ENCODE measurements around the gene CECR2. TPM values are rescaled to one million over a fixed set of nuclear protein-coding genes. Genes with fewer than 3 reads are reported as not detected.

The CECR2 gene
- total RNA-seq, 6 experiments from 2014 or later: not detected

DNA sequence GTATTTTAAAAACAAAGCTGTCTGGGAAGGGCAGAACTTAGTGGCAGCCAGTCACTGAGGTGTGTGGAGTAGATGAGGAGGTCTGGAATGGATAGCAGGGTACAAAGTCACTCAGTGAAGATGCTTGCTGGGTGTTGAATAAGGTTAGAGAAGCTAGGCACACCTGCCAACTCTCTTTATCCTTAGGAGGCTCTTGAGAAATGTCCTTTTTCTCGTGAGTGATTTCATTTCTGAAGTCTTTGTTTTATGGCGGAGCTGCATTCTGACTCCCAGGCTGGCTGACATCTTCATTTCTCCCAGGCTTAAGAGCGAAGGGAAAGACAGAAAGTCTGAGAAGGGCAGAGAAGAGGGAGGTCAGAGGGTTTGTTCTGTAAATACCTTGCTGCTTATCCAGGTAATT lies 31.0 kb downstream of the CECR2 start:
- Mint-ChIP-seq H3K9me3 (peaks cover 12% of the 10 kb centered on the region), H3K27ac (no peak overlapping the region), H3K4me3 (no peak overlapping the region), H3K4me1 (ENCODE audit: low read depth) (no peaks in the 10 kb centered on the region), H3K36me3 (ENCODE audit: low read depth) (no peaks in the 10 kb centered on the region), H3K27me3 (ENCODE audit: insufficient read depth) (no peaks in the 10 kb centered on the region; the same call in 1 of the 2 replicates)
- DNase-seq: no peak
- TF ChIP-seq CTCF (IDR thresholded peaks at IDR 0.05): no peak

GRCh38 chr22:17401728-17402127 lies 32.5 kb downstream of the CECR2 start:
- Mint-ChIP-seq H3K27me3 (ENCODE audit: insufficient read depth) (no peaks in the 10 kb centered on the region; the same call in 1 of the 2 replicates), H3K4me3 (no peak overlapping the region), H3K4me1 (ENCODE audit: low read depth) (no peaks in the 10 kb centered on the region), H3K9me3 (peaks cover 8% of the 10 kb centered on the region), H3K36me3 (ENCODE audit: low read depth) (no peaks in the 10 kb centered on the region), H3K27ac (no peak overlapping the region)
- no peak for DNase-seq
- no peak for TF ChIP-seq CTCF (IDR thresholded peaks at IDR 0.05)

- no peak for TF ChIP-seq CTCF (IDR thresholded peaks at IDR 0.05)
- H3K4me3 Mint-ChIP-seq: no peak overlapping the region
- H3K4me1 Mint-ChIP-seq (ENCODE audit: low read depth): no peaks in the 10 kb centered on the region
- H3K9me3 Mint-ChIP-seq: peaks cover 7% of the 10 kb centered on the region; the same call in 1 of the 2 replicates
- no peak for DNase-seq
- peaks cover 1% of the 10 kb centered on the region for H3K27me3 Mint-ChIP-seq (ENCODE audit: insufficient read depth)
- no peaks in the 10 kb centered on the region for H3K36me3 Mint-ChIP-seq (ENCODE audit: low read depth)
- no peak overlapping the region for H3K27ac Mint-ChIP-seq
These were observed 33.0 kb downstream of the CECR2 start for GRCh38 chr22:17402293-17402692.

- no peak for TF ChIP-seq CTCF (IDR thresholded peaks at IDR 0.05)
- no peak overlapping the region for H3K27ac Mint-ChIP-seq
- no peaks in the 10 kb centered on the region for H3K4me1 Mint-ChIP-seq (ENCODE audit: low read depth)
- no peak for DNase-seq
- H3K4me3 Mint-ChIP-seq: no peak overlapping the region
- H3K9me3 Mint-ChIP-seq: peaks cover 7% of the 10 kb centered on the region; the same call in 1 of the 2 replicates
- no peaks in the 10 kb centered on the region for H3K36me3 Mint-ChIP-seq (ENCODE audit: low read depth)
- H3K27me3 Mint-ChIP-seq (ENCODE audit: insufficient read depth): peaks cover 1% of the 10 kb centered on the region
These were observed 34.6 kb downstream of the CECR2 start for GRCh38 chr22:17403906-17404305.

DNA sequence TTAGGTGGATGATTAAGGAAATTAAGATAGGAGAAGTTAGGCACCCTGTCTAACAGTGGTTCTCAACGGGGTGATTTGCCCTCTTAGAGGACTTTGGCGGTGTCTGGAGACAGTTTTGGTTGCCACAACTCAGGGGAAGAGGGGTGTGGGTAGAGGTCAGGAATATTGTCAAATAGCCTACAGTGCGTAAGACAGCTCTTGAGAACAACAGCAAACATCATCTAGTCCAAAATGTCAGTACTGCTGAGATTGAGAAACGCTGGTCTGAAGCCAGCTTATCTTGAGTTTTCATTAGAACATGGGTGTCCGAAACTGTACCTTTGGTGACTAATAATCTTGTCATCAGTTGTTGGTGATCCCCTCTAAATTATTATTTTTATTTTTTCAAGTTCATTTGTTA lies 38.4 kb downstream of the CECR2 start:
- no peak for TF ChIP-seq CTCF (IDR thresholded peaks at IDR 0.05)
- H3K4me1 Mint-ChIP-seq (ENCODE audit: low read depth): no peaks in the 10 kb centered on the region
- H3K36me3 Mint-ChIP-seq (ENCODE audit: low read depth): no peaks in the 10 kb centered on the region
- peaks cover 1% of the 10 kb centered on the region for H3K27me3 Mint-ChIP-seq (ENCODE audit: insufficient read depth)
- H3K27ac Mint-ChIP-seq: no peak overlapping the region
- H3K4me3 Mint-ChIP-seq: no peak overlapping the region
- H3K9me3 Mint-ChIP-seq: peaks cover 8% of the 10 kb centered on the region; the same call in 1 of the 2 replicates
- no peak for DNase-seq

GRCh38 chr22:17410576-17410975 lies 41.3 kb downstream of the CECR2 start:
- DNase-seq: no peak
- TF ChIP-seq CTCF (IDR thresholded peaks at IDR 0.05): no peak
- Mint-ChIP-seq H3K4me1 (ENCODE audit: low read depth) (no peaks in the 10 kb centered on the region), H3K36me3 (ENCODE audit: low read depth) (no peaks in the 10 kb centered on the region), H3K9me3 (peaks cover 9% of the 10 kb centered on the region; the same call in 1 of the 2 replicates), H3K27me3 (ENCODE audit: insufficient read depth) (peaks cover 1% of the 10 kb centered on the region), H3K4me3 (no peak overlapping the region), H3K27ac (no peak overlapping the region)
